SK-N-SH (cell line): ENCODE data around the gene TMEM163.

Experiments used
- EP300 ChIP-seq, 2 experiments: IDR thresholded peaks; 2 replicates each; pipeline versions ENCODE4 v1.4.0 to v1.6.1; 2012; ENCODE audit warnings: borderline replicate concordance in 1 of 2, low read depth in 1 of 2, low read length in 1 of 2
- EZH2phosphoT487 ChIP-seq: fragments of 200-600 bp; sonication (generic); IDR thresholded peaks from 2 replicates; pipeline ENCODE4 v1.6.1; 2017; ENCODE audit warnings: low read depth, mixed run types, mild to moderate bottlenecking, antibody characterized with exemption, moderate library complexity, borderline replicate concordance
- FOSL2 ChIP-seq: IDR thresholded peaks from 2 replicates; pipeline ENCODE4 v1.4.0; 2012; ENCODE audit warnings: low read depth, mild to moderate bottlenecking, moderate library complexity, borderline replicate concordance
- GABPA ChIP-seq: IDR thresholded peaks from 2 replicates; pipeline ENCODE4 v1.4.0; 2012; ENCODE audit warnings: low read depth, mild to moderate bottlenecking
- JUND ChIP-seq: IDR thresholded peaks from 2 replicates; pipeline ENCODE4 v1.4.0; 2012
- MXI1 ChIP-seq: IDR thresholded peaks from 2 replicates; pipeline ENCODE4 v1.6.1; 2012; ENCODE audit warnings: mild to moderate bottlenecking, low read depth, low read length, improper control_type of control experiment
- POLR2AphosphoS5 ChIP-seq: IDR thresholded peaks from 2 replicates; pipeline ENCODE4 v1.6.1; 2012; ENCODE audit warnings: low read depth, low read length
- SIN3A ChIP-seq: IDR thresholded peaks from 2 replicates; pipeline ENCODE4 v1.6.1; 2012; ENCODE audit warnings: low read depth, mild to moderate bottlenecking, low read length, moderate library complexity, borderline replicate concordance
- YY1 ChIP-seq: IDR thresholded peaks from 2 replicates; pipeline ENCODE4 v1.4.0; 2012; ENCODE audit warnings: low read depth, mild to moderate bottlenecking
- TF ChIP-seq, protein P1 (sequence below): fragments of 200-600 bp; sonication (generic); IDR thresholded peaks from 2 replicates; pipeline ENCODE4 v1.6.1; 2017; ENCODE audit warnings: antibody characterized with exemption, mild to moderate bottlenecking, moderate library complexity
- TF ChIP-seq, protein P2 (sequence below): IDR thresholded peaks from 2 replicates; pipeline ENCODE4 v1.4.0; 2012; ENCODE audit warnings: low read depth, borderline replicate concordance

DNA sequence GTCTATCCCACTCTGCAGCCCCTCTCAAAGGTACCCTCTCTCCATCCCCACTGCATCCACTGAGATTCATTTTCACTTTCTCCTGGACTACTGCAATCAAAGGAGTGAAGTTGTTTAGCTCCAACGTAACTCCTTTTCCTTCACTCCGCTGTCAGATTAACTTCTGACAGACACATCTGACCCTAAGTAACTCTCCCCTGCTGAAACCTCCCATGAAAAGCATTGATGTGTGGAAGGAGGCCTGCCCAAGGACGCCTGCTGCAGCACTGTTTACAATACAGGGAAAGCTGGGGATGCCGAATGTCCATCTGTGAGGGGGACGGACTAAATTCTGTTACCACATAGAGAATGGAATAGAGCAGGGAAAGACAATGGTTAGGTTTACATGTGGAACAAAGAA is 114.8 kb downstream of the TMEM163 start:
- TF ChIP-seq POLR2AphosphoS5 (no peak), EP300 (IDR thresholded peaks at IDR 0.05; ENCODE audit: borderline replicate concordance in 1 of 2, low read depth in 1 of 2, low read length in 1 of 2) (no peak), GABPA (no peak), EZH2phosphoT487 (no peak), MXI1 (no peak), YY1 (no peak), SIN3A (no peak), JUND (no peak), FOSL2 (no peak)
- TF ChIP-seq, protein P1, sequence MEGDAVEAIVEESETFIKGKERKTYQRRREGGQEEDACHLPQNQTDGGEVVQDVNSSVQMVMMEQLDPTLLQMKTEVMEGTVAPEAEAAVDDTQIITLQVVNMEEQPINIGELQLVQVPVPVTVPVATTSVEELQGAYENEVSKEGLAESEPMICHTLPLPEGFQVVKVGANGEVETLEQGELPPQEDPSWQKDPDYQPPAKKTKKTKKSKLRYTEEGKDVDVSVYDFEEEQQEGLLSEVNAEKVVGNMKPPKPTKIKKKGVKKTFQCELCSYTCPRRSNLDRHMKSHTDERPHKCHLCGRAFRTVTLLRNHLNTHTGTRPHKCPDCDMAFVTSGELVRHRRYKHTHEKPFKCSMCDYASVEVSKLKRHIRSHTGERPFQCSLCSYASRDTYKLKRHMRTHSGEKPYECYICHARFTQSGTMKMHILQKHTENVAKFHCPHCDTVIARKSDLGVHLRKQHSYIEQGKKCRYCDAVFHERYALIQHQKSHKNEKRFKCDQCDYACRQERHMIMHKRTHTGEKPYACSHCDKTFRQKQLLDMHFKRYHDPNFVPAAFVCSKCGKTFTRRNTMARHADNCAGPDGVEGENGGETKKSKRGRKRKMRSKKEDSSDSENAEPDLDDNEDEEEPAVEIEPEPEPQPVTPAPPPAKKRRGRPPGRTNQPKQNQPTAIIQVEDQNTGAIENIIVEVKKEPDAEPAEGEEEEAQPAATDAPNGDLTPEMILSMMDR = no peak
- TF ChIP-seq, protein P2, sequence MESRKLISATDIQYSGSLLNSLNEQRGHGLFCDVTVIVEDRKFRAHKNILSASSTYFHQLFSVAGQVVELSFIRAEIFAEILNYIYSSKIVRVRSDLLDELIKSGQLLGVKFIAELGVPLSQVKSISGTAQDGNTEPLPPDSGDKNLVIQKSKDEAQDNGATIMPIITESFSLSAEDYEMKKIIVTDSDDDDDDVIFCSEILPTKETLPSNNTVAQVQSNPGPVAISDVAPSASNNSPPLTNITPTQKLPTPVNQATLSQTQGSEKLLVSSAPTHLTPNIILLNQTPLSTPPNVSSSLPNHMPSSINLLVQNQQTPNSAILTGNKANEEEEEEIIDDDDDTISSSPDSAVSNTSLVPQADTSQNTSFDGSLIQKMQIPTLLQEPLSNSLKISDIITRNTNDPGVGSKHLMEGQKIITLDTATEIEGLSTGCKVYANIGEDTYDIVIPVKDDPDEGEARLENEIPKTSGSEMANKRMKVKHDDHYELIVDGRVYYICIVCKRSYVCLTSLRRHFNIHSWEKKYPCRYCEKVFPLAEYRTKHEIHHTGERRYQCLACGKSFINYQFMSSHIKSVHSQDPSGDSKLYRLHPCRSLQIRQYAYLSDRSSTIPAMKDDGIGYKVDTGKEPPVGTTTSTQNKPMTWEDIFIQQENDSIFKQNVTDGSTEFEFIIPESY = no peak
